Ovary (tissue), 9 donors: ENCODE results near the gene SYN1. TPM values are rescaled to one million over a fixed set of nuclear protein-coding genes. Genes with fewer than 3 reads are reported as not detected.

Experiments
- DNase-seq, 5 donors: peaks; one replicate each; pipeline ENCODE4 v3.0.0-alpha.2; 2019 to 2020
- H3K27ac ChIP-seq, 2 donors: fragments of 200-600 bp; one replicate each; pipeline versions ENCODE4 v1.5.1 to v1.8.0; 2019 to 2022
- H3K27me3 ChIP-seq: fragments of 200-600 bp; one replicate; pipeline ENCODE4 v1.8.0; 2022
- H3K36me3 ChIP-seq: fragments of 200-600 bp; sonication (generic); one replicate; pipeline ENCODE4 v1.5.1; 2019
- H3K4me1 ChIP-seq: one replicate; pipeline ENCODE4 v1.8.1; 2013; ENCODE audit warnings: mild to moderate bottlenecking, moderate library complexity; ENCODE audit not compliant: insufficient read depth
- H3K4me3 ChIP-seq: fragments of 200-600 bp; sonication (generic); one replicate; pipeline ENCODE4 v1.5.1; 2017
- H3K9me3 ChIP-seq, 2 donors: fragments of 200-600 bp in 1 of 2; sonication (generic) in 1 of 2; one replicate each; pipeline versions ENCODE4 v1.5.1 to v1.8.1; 2013 to 2019; ENCODE audit warnings: mild to moderate bottlenecking in 1 of 2, moderate library complexity in 1 of 2
- EP300 ChIP-seq: sonication (generic); formaldehyde crosslinking; IDR thresholded peaks from one replicate; pipeline ENCODE4 v1.6.1; 2017; ENCODE audit warnings: antibody characterized with exemption
- POLR2A ChIP-seq: fragments of 450-650 bp; IDR thresholded peaks from one replicate; pipeline ENCODE4 v1.6.1; 2017; ENCODE audit warnings: antibody characterized with exemption, mild to moderate bottlenecking, moderate library complexity
- WGBS, 3 donors: extraction: QIAGEN DNeasy Blood & Tissue Kit in 1 of 3; methylation state at CpG; one replicate each; pipeline versions ENCODE4 v1.1.5 to v1.1.7; 2013 to 2017; 5-methylcytosine and 5-hydroxymethylcytosine counted together
- intact Hi-C, 4 donors: fragments of 100-400 bp; cut with DNase I; formaldehyde crosslinking; loops; one replicate each; pipeline versions ENCODE4 v1.11.0 to v1.15.1; 2022 to 2023
- polyA plus RNA-seq, 2 donors: library from polyadenylated mRNA; stranded (reverse); fragments of 200-250 nt in 1 of 2; fragments of 350-450 nt in 1 of 2; fragmentation: Illumina TruSeq in 1 of 2; extraction: RNeasy Lipid Tissue Mini Kit (QIAGEN cat#74804) in 1 of 2; gene quantifications; one replicate each; pipeline ENCODE4 v1.2.3, GENCODE V29; 2013 to 2014
- total RNA-seq, 7 donors: library from RNA; depleted of rRNA in 2 of 7; stranded (reverse); fragments of >200 nt in 2 of 7; fragmentation: NEBNext Ultra II Directional in 3 of 7; extraction: Animal tissue kit (Norgen Biotek cat#: 25700) in 3 of 7; gene quantifications; one replicate each; pipeline versions ENCODE4 v1.1.0 to v1.2.4, GENCODE V29; 2016 to 2023
- TF ChIP-seq, protein P1 (sequence below), 3 donors: fragments of 450-650 bp in 2 of 3; fragments of 200-600 bp in 1 of 3; IDR thresholded peaks; one replicate each; pipeline versions ENCODE4 v1.5.1 to v1.8.0; 2016 to 2022; ENCODE audit warnings: antibody characterized with exemption in 3 of 3, mild to moderate bottlenecking in 1 of 3
- donor health status: DM: no; HTN: no; CAD: no; lungs with moderate emphysema.
- donor health status: DM: no; HTN: no; CAD: no.
- donor health status: Bipolar disorder and iron deficiency.
- donor health status: DM: yes; HTN: yes; CAD: no.
- donor health status: DM: no; HTN: no; CAD: no.
- donor health status: DM: yes; HTN: yes; CAD: no.

The SYN1 gene
- total and polyA plus RNA-seq, 9 donors: 0.69 to 12.6 (median 2.4) TPM

DNA sequence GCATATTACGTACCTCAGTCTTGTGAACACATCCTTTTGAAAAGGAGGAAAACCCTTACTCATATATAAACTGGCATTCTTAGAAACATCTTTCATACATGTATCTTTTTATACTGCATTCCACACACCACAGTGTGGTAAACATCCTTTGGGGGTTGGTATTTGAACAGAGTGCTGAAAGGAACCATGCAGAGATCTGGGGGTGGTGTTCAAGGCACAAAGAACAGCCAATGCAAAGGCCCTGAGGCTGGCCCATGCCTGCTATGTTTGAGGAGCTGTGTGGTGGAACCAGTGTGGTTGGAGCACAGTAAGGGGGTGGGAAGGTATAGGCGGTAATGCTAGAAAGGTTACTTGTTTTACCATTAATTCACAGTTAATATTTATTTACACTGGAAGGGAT is 28.7 kb upstream of the SYN1 start:
- peak in 1 of 5 donors; percentile 6 for DNase-seq
- 45 to 54% (median 51%) methylated on average over 2 of the region's 2 CpGs for WGBS, 3 donors
- Histone ChIP-seq H3K27me3 (no peaks in the 10 kb centered on the region), H3K4me1 (peaks cover 7% of the 10 kb centered on the region), H3K4me3 (no peak overlapping the region), H3K36me3 (no peaks in the 10 kb centered on the region), H3K27ac (no peak overlapping the region), H3K9me3 (no peaks in the 10 kb centered on the region)
- intact Hi-C loops: loop anchor here in 3 of 4 donors (10.0 kb wide), 3 partner anchors 74 to 454 kb away; partner anchors contain the start of gene UBA1 (in 1 of the 3)
- no peak for TF ChIP-seq EP300
- TF ChIP-seq POLR2A: no peak

DNA sequence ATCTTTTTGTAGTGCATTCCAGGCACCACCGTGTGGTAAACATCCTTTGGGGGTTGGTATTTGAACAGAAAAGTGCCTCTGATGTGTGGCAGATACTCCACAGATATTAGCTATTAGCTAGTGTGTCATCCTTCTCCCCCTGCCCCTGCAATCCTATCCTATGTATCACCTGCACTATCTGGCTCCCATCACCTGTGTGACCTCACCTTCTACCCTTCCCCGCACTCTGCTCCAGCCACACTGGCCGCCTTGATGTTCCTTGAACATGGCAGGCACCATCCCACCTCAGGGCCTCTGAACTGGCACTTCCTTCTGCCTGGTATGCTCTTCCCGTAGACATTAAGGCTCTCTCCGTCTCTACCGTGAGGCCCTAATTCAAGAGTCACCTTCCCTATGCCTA is 27.0 kb upstream of the SYN1 start:
- 48 to 60% (median 52%) methylated on average over 6 of the region's 6 CpGs for WGBS, 3 donors
- no peaks in the 10 kb centered on the region for H3K9me3 ChIP-seq
- peak in 1 of 5 donors; percentile 10 for DNase-seq
- TF ChIP-seq POLR2A (no peak), EP300 (no peak)
- TF ChIP-seq, protein P1, sequence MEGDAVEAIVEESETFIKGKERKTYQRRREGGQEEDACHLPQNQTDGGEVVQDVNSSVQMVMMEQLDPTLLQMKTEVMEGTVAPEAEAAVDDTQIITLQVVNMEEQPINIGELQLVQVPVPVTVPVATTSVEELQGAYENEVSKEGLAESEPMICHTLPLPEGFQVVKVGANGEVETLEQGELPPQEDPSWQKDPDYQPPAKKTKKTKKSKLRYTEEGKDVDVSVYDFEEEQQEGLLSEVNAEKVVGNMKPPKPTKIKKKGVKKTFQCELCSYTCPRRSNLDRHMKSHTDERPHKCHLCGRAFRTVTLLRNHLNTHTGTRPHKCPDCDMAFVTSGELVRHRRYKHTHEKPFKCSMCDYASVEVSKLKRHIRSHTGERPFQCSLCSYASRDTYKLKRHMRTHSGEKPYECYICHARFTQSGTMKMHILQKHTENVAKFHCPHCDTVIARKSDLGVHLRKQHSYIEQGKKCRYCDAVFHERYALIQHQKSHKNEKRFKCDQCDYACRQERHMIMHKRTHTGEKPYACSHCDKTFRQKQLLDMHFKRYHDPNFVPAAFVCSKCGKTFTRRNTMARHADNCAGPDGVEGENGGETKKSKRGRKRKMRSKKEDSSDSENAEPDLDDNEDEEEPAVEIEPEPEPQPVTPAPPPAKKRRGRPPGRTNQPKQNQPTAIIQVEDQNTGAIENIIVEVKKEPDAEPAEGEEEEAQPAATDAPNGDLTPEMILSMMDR (IDR thresholded peaks at IDR 0.05): no peak
- no peaks in the 10 kb centered on the region for H3K36me3 ChIP-seq
- no peak overlapping the region for H3K4me3 ChIP-seq
- H3K4me1 ChIP-seq: peaks cover 5% of the 10 kb centered on the region
- H3K27me3 ChIP-seq: no peaks in the 10 kb centered on the region
- intact Hi-C loops: loop anchor here in 3 of 4 donors (10.0 kb wide), 3 partner anchors 72 to 452 kb away; partner anchors contain the start of gene UBA1 (in 1 of the 3)
- H3K27ac ChIP-seq: no peak overlapping the region

DNA sequence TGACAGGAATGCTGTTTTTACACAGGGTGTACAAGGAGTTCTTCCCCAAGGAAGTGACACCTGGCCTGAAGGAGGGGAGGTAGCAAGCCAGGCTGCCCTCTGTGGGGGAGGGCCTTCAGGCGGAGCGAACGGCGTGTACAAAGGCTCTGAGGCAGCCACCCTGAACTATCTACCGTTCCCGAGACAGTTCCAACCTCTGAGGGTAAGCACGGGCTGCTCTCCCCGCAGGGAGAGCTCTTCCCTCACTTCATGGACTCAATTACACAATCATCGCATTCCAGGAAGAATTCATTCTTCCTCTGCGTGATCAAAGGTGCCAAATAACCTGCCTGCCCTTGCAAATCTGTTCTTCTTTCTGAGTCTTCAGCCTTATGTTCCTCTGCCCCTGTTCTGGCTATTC is 25.9 kb upstream of the SYN1 start:
- peak overlapping the region in 1 of 2 donors; percentile 48 for H3K27ac ChIP-seq
- WGBS, 3 donors: 41 to 47% (median 44%) methylated on average over 10 of the region's 10 CpGs
- intact Hi-C loops: loop anchor here in 3 of 4 donors (10.0 kb wide), 3 partner anchors 71 to 451 kb away; partner anchors contain the start of gene UBA1 (in 1 of the 3)

DNA sequence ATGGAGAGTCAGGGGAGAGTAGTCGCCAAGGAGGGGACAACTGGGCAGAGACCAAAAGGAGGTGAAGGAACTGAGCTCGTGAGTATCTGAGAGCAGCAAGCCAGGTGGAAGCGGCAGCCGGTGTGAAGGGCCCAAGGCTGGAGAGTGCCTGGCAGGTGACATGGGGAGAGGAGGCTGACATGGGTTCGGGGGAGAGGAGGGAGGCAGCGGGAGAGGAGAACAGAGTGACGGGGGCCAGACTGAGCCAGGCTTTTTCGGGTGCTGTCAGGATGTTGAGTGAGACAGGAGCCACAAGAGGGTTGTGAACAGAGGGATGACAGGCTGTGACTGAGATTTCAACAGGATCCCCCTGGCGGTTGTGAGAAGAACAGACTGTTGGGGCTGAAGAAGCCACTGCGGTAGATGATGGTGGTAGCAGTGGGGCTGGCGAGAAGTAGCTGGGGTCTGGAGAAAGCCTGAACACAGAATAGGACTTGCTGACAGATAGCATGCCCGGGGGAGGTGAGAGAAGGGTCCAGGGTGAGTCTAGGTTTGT is 25.0 kb upstream of the SYN1 start:
- no peaks in the 10 kb centered on the region for H3K36me3 ChIP-seq
- WGBS, 3 donors: 36 to 46% (median 44%) methylated on average over 12 of the region's 12 CpGs
- intact Hi-C loops: loop anchor here in 3 of 4 donors (10.0 kb wide), 3 partner anchors 70 to 450 kb away; partner anchors contain the start of gene UBA1 (in 1 of the 3)

More for the DNA sequence above, 25.9 kb upstream of the SYN1 start:
- no peaks in the 10 kb centered on the region for H3K36me3 ChIP-seq
- no peak overlapping the region for H3K4me3 ChIP-seq
- DNase-seq: peak in 2 of 5 donors; percentile 28 to 34
- TF ChIP-seq, protein P1 (IDR thresholded peaks at IDR 0.05): no peak
- TF ChIP-seq POLR2A: no peak
- TF ChIP-seq EP300: no peak
- no peaks in the 10 kb centered on the region for H3K9me3 ChIP-seq
- H3K4me1 ChIP-seq: peaks cover 2% of the 10 kb centered on the region
- H3K27me3 ChIP-seq: no peaks in the 10 kb centered on the region

More for the DNA sequence above, 25.0 kb upstream of the SYN1 start:
- H3K4me1 ChIP-seq: peaks cover 2% of the 10 kb centered on the region
- no peaks in the 10 kb centered on the region for H3K9me3 ChIP-seq
- DNase-seq: peak in 1 of 5 donors; percentile 21
- no peaks in the 10 kb centered on the region for H3K27me3 ChIP-seq
- H3K27ac ChIP-seq: no peak overlapping the region
- TF ChIP-seq, protein P1 (IDR thresholded peaks at IDR 0.05): peak; percentile 6 to 35 (median 31)
- TF ChIP-seq POLR2A: no peak
- TF ChIP-seq EP300: no peak
- no peak overlapping the region for H3K4me3 ChIP-seq
